GM19240 (cell line): ENCODE results near the gene SLC43A3.

Experiments used
- DNase-seq: peaks from one replicate; pipeline ENCODE4 v3.0.0; 2011; ENCODE audit warnings: low spot score; ENCODE audit not compliant: insufficient read length

Gene SLC43A3

DNA sequence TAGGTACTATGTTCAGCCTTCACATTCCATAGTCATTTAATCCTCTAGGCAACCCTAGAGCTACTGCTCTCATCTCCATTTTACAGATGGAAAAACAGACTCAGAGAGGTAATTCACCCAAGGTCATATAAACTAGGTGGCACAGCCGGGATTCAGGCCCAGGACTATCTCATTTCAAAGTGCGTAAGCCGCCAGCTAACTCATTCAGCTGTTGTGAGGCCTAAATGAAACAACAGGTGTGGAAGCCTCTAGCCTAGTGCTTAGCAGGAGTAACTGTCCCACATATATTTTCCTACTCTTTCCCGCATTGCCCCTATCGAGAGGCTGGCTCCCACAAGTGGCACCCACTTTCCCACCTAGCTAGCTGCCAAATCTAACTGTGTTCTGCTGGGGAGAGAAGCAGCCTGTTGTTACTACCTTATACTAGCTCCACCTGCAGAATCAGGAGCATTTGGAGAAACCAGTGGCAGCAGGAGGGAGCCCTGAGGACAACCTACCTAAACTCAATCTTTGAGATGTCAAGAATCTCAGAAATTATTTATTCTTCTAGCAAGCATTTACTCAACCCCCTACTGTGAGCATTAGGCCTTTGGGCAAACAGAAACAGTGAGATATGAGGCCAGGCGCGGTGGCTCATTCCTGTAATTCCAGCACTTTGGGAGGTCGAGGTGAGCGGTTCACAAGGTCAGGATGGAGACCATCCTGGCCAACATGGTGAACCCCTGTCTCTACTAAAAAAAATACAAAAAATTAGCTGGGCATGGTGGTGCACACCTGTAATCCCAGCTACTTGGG lies 66.8 kb downstream of the SLC43A3 start:
- no peak for DNase-seq

GRCh38 chr11:57359396-57359795 lies 67.5 kb downstream of the SLC43A3 start:
- no peak for DNase-seq

DNA sequence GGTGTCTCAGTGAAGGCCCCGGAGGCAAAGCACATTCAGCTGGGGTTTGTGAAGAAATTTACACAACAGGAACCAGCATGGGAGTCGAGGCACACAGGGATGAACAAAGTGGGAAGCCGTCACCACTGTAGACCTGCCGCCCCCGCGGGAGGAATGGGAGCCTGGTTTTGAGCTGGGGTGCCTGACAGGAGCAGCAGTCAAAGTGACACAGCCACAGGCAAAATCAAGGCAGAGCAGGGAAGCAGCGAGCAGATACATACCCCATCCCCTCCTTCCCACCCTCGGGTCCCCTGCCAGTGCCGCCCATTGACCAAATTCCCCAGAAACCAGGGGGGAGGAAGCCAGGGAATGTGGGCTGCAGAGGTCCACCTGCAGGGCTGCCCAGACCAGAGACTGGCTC lies 67.9 kb downstream of the SLC43A3 start:
- DNase-seq: no peak

GRCh38 chr11:57358543-57358961 lies 68.4 kb downstream of the SLC43A3 start:
- no peak for DNase-seq

DNA sequence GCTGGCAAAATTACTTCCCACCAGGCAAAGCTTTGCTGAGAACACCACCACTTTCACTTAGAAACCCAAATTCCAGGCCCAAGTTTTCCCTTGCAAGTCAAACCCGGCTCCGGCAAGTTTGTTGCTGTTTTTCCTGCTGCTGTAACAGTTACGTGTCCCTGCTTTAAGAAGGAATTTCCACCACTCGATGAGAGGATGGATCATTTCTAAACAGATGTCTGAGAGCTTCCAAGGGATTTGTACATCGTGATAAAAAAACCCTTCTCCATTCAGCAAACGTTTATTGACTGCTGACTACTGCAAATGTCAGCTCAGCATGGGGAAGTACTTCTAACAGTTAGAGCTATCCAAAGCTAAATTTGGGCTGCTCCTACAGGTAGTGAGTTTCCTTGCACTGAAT lies 69.1 kb downstream of the SLC43A3 start:
- no peak for DNase-seq

GRCh38 chr11:57357310-57357709 lies 69.6 kb downstream of the SLC43A3 start:
- no peak for DNase-seq
